Ascending aorta (tissue), 2 donors: Measurements from ENCODE around the gene SERTAD2. TPM values are rescaled to one million over a fixed set of nuclear protein-coding genes. Genes with fewer than 3 reads are reported as not detected.

ENCODE experiments used
- DNase-seq, 2 donors: peaks; one replicate each; pipeline ENCODE4 v3.0.0-alpha.2; 2019; ENCODE audit warnings: low spot score in 2 of 2
- H3K27ac ChIP-seq, 2 donors: fragments of 200-600 bp; sonication (generic); one replicate each; pipeline ENCODE4 v1.5.1; 2016 to 2017; ENCODE audit warnings: mild to moderate bottlenecking in 1 of 2
- H3K27me3 ChIP-seq: fragments of 200-600 bp; sonication (generic); one replicate; pipeline ENCODE4 v1.5.1; 2017
- H3K36me3 ChIP-seq, 2 donors: fragments of 200-600 bp; sonication (generic); one replicate each; pipeline ENCODE4 v1.5.1; 2016
- H3K4me1 ChIP-seq, 2 donors: fragments of 200-600 bp; sonication (generic); one replicate each; pipeline ENCODE4 v1.5.1; 2016 to 2017; ENCODE audit warnings: mild to moderate bottlenecking in 1 of 2
- H3K4me3 ChIP-seq, 2 donors: fragments of 200-600 bp; sonication (generic); one replicate each; pipeline ENCODE4 v1.5.1; 2016 to 2017; ENCODE audit warnings: mild to moderate bottlenecking in 1 of 2
- H3K9me3 ChIP-seq, 2 donors: fragments of 200-600 bp; sonication (generic); one replicate each; pipeline ENCODE4 v1.5.1; 2016
- CTCF ChIP-seq, 3 experiments: fragments of 200-600 bp in 2 of 3; fragments of 450-650 bp in 1 of 3; sonication (generic) in 2 of 3; IDR thresholded peaks; one replicate each; pipeline ENCODE4 v1.5.1; 2016 to 2019; ENCODE audit warnings: antibody characterized with exemption in 3 of 3, mild to moderate bottlenecking in 1 of 3, moderate library complexity in 1 of 3
- intact Hi-C: fragments of 100-400 bp; cut with DNase I; formaldehyde crosslinking; loops from one replicate; pipeline ENCODE4 v1.15.1; 2023
- total RNA-seq: library from RNA; depleted of rRNA; stranded (reverse); fragments of >200 nt; gene quantifications from one replicate; pipeline ENCODE4 v1.1.0, GENCODE V29; 2016

The SERTAD2 gene
- total RNA-seq, 1 donor from 2014 or later, result 8.7 TPM

- Histone ChIP-seq H3K4me1 (peaks cover 6 to 15% of the 10 kb centered on the region in 2 donors), H3K9me3 (no peaks in the 10 kb centered on the region), H3K27me3 (no peaks in the 10 kb centered on the region), H3K4me3 (no peak overlapping the region), H3K27ac (no peak overlapping the region), H3K36me3 (no peaks in the 10 kb centered on the region)
- intact Hi-C loops, result loop anchor here (2.0 kb wide), 1 partner anchor 143 kb away; no protein-coding TSS in a partner anchor
- no peak for DNase-seq
- no peak for TF ChIP-seq CTCF (IDR thresholded peaks at IDR 0.05)
Measured at GRCh38 chr2:64607381-64608304, 46.1 kb downstream of the SERTAD2 start.

- DNase-seq, result peak; percentile 90 to 95
- H3K36me3 ChIP-seq, result no peaks in the 10 kb centered on the region
- intact Hi-C loops, result loop anchor here (2.0 kb wide), 1 partner anchor 144 kb away; no protein-coding TSS in a partner anchor
- peak overlapping the region in 1 of 2 donors; percentile 50 for H3K4me3 ChIP-seq
- TF ChIP-seq CTCF (IDR thresholded peaks at IDR 0.05), result no peak
- H3K4me1 ChIP-seq, result peaks cover 6 to 15% of the 10 kb centered on the region in 2 donors
- H3K9me3 ChIP-seq, result no peaks in the 10 kb centered on the region
- no peaks in the 10 kb centered on the region for H3K27me3 ChIP-seq
- peak overlapping the region in 1 of 2 donors; percentile 74 for H3K27ac ChIP-seq
Measured at GRCh38 chr2:64606479-64607363, 47.0 kb downstream of the SERTAD2 start.

GRCh38 chr2:64605991-64606478 is 47.7 kb downstream of the SERTAD2 start:
- peak in 1 of 2 donors; percentile 21 for DNase-seq
- intact Hi-C loops, result loop anchor here (2.0 kb wide), 1 partner anchor 145 kb away; no protein-coding TSS in a partner anchor

GRCh38 chr2:64605026-64605471 is 48.7 kb downstream of the SERTAD2 start:
- intact Hi-C loops, result no loop called here
- no peak for TF ChIP-seq CTCF (IDR thresholded peaks at IDR 0.05)
- H3K4me3 ChIP-seq, result no peak overlapping the region

More at GRCh38 chr2:64605991-64606478, 47.7 kb downstream of the SERTAD2 start:
- TF ChIP-seq CTCF (IDR thresholded peaks at IDR 0.05), result no peak
- H3K4me3 ChIP-seq, result no peak overlapping the region
- H3K27me3 ChIP-seq, result no peaks in the 10 kb centered on the region
- H3K36me3 ChIP-seq, result no peaks in the 10 kb centered on the region
- no peak overlapping the region for H3K27ac ChIP-seq
- peaks cover 6 to 15% of the 10 kb centered on the region in 2 donors for H3K4me1 ChIP-seq
- H3K9me3 ChIP-seq, result no peaks in the 10 kb centered on the region

GRCh38 chr2:64604155-64604554 is 49.6 kb downstream of the SERTAD2 start:
- H3K36me3 ChIP-seq, result no peaks in the 10 kb centered on the region
- H3K27me3 ChIP-seq, result no peaks in the 10 kb centered on the region
- no peak overlapping the region for H3K4me3 ChIP-seq
- TF ChIP-seq CTCF (IDR thresholded peaks at IDR 0.05), result no peak
- no peak for DNase-seq
- H3K27ac ChIP-seq, result no peak overlapping the region
- no peaks in the 10 kb centered on the region for H3K9me3 ChIP-seq
- peaks cover 6 to 10% of the 10 kb centered on the region in 2 donors for H3K4me1 ChIP-seq
- intact Hi-C loops, result no loop called here

More at GRCh38 chr2:64605026-64605471, 48.7 kb downstream of the SERTAD2 start:
- peaks cover 6 to 15% of the 10 kb centered on the region in 2 donors for H3K4me1 ChIP-seq
- peak overlapping the region in 1 of 2 donors; percentile 41 for H3K27ac ChIP-seq
- no peaks in the 10 kb centered on the region for H3K9me3 ChIP-seq
- H3K36me3 ChIP-seq, result no peaks in the 10 kb centered on the region
- no peak for DNase-seq
- no peaks in the 10 kb centered on the region for H3K27me3 ChIP-seq
